Epidermal melanocyte (primary cell): ENCODE measurements around the gene KCNJ4.
"Not testable (repeated sequence)": the region's sequence is repeated elsewhere in the genome, so short reads cannot be mapped to it uniquely, and the experiment has no call there.

ENCODE experiments used
- DNase-seq: peaks from one replicate; pipeline ENCODE4 v3.0.0; 2011; ENCODE audit warnings: low spot score; ENCODE audit not compliant: insufficient read length

KCNJ4 gene

GRCh38 chr22:38386918-38387317 is 68.1 kb downstream of the KCNJ4 start:
- not testable (repeated sequence) for DNase-seq

DNA sequence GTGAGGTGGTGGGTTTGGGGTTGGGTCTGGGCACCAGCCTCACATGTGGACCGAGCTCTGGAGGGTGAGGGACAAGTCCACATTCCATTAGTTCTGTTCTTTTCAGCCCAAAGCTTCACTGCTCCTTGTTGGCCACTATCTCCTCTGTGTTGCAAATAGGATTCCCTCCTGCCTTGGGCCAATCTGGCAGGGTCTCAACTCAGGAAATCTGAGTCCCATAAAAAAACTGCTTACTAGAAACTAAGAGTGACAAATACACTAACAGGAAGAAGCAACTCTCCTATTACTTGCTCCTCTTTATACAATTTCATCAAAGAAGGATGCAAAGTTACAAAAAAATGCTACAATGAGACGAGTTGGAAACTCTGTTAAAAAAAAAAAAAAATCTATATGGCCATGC is 71.6 kb downstream of the KCNJ4 start:
- no peak for DNase-seq

- DNase-seq = not testable (repeated sequence)
These were observed 73.6 kb downstream of the KCNJ4 start for GRCh38 chr22:38381371-38381770.
